Heart left ventricle (tissue), 16 donors: ENCODE measurements around the gene OVAAL. TPM values are rescaled to one million over a fixed set of nuclear protein-coding genes. Genes with fewer than 3 reads are reported as not detected.
A peak's percentile ranks its signal among the peaks of the same experiment; 100 is the strongest.

Experiments
- ATAC-seq, 4 donors: fragments of 200-7000 bp; cut with Tn5 transposase; one replicate each; pipeline ENCODE4 v1.9.1; 2020 to 2022; ENCODE audit warnings: moderate library complexity in 4 of 4, mild to moderate bottlenecking in 3 of 4, moderate number of reproducible peaks in 1 of 4
- DNase-seq, 5 donors: peaks; one replicate each; pipeline ENCODE4 v3.0.0-alpha.2; 2020
- H3K27ac ChIP-seq, 12 donors: fragments of 200-600 bp; sonication (generic) in 4 of 12; one replicate each; pipeline versions ENCODE4 v1.5.0 to v1.8.0; 2016 to 2022; ENCODE audit warnings: mild to moderate bottlenecking in 2 of 12
- H3K27me3 ChIP-seq, 9 donors: fragments of 200-600 bp; sonication (generic) in 2 of 9; one replicate each; pipeline versions ENCODE4 v1.5.1 to v1.8.0; 2016 to 2022; ENCODE audit warnings: mild to moderate bottlenecking in 3 of 9
- H3K36me3 ChIP-seq, 9 donors: fragments of 200-600 bp; sonication (generic) in 2 of 9; one replicate each; pipeline versions ENCODE4 v1.5.0 to v1.8.0; 2018 to 2022; ENCODE audit warnings: mild to moderate bottlenecking in 2 of 9
- H3K4me1 ChIP-seq, 12 donors: fragments of 200-600 bp; sonication (generic) in 4 of 12; one replicate each; pipeline versions ENCODE4 v1.5.0 to v1.8.0; 2016 to 2022; ENCODE audit warnings: mild to moderate bottlenecking in 3 of 12
- H3K4me3 ChIP-seq, 12 donors: fragments of 200-600 bp; sonication (generic) in 4 of 12; one replicate each; pipeline versions ENCODE4 v1.5.0 to v1.8.0; 2017 to 2022; ENCODE audit warnings: mild to moderate bottlenecking in 9 of 12, moderate library complexity in 4 of 12
- H3K9me3 ChIP-seq, 12 donors: fragments of 200-600 bp; sonication (generic) in 4 of 12; one replicate each; pipeline versions ENCODE4 v1.5.0 to v1.8.0; 2016 to 2022; ENCODE audit warnings: mild to moderate bottlenecking in 1 of 12
- POLR2A ChIP-seq, 2 donors: fragments of 450-650 bp; IDR thresholded peaks; one replicate each; pipeline ENCODE4 v1.6.1; 2017; ENCODE audit warnings: antibody characterized with exemption in 2 of 2, mild to moderate bottlenecking in 2 of 2, moderate library complexity in 2 of 2
- WGBS, 4 donors: extraction: QIAGEN DNeasy Blood & Tissue Kit in 2 of 4; methylation state at CpG; one replicate each; pipeline versions ENCODE4 v1.1.5 to v1.1.7; 2013 to 2018; 5-methylcytosine and 5-hydroxymethylcytosine counted together
- intact Hi-C, 10 donors: fragments of 100-400 bp; cut with DNase I; formaldehyde crosslinking; loops; one replicate each; pipeline versions ENCODE4 v1.11.1 to v1.14.2; 2022
- polyA plus RNA-seq, 2 donors: library from polyadenylated mRNA; stranded (reverse); fragments of 200-250 nt; gene quantifications; one replicate each; pipeline ENCODE4 v1.2.3, GENCODE V29; 2013
- total RNA-seq, 9 donors: library from RNA; depleted of rRNA in 2 of 9; stranded (reverse); fragments of >200 nt in 2 of 9; fragmentation: NEBNext Ultra II Directional in 3 of 9; extraction: Animal tissue kit (Norgen Biotek cat#: 25700) in 3 of 9; gene quantifications; one replicate each; pipeline versions ENCODE4 v1.1.0 to v1.2.4, GENCODE V29; 2016 to 2023
- TF ChIP-seq, protein P1 (sequence below), 12 donors: fragments of 200-600 bp; sonication (generic) in 4 of 12; IDR thresholded peaks; one replicate each; pipeline versions ENCODE4 v1.5.0 to v1.8.0; 2018 to 2022; ENCODE audit warnings: antibody characterized with exemption in 12 of 12, mild to moderate bottlenecking in 5 of 12
- donor health status: ischemic (EF 13 %, LVEDD 7.1; RV severe dilation, severe dysfunction).
- donor health status: healthy with polysubstance abuse.
- donor health status: DM: no; HTN: yes; CAD: no.
- donor health status: DM: no; HTN: no; CAD: no.
- donor health status: ischemic (EF 25% LVEDD 6.9; RV normal size, moderate dysfunction).
- donor health status: ischemic (EF 25% LVEDD 5.7; RV mildly dilated, moderate dysfunction).
- donor health status: healthy.
- donor health status: DM: yes; HTN: yes; CAD: no.
- donor health status: ischemic (EF 35%, LVEDD 5.7; RV mildly dilated, moderate dysfunction).
- donor health status: nonischemic (EF 11% LVEDD 7.7; RV severe dilation, severe dysfunction).
- donor health status: DM: yes; HTN: yes; CAD: no.
- donor health status: PGD.
- donor health status: ischemic (EF 29% LVEDD 5.4; RV normal size, mild dysfunction).
- donor health status: nonischemic (EF 23%, LVEDD 6.1; RV moderate dilation, normal function).

Gene OVAAL
- total and polyA plus RNA-seq, 11 donors: 1.5 to 13.9 (median 2.8) TPM

DNA sequence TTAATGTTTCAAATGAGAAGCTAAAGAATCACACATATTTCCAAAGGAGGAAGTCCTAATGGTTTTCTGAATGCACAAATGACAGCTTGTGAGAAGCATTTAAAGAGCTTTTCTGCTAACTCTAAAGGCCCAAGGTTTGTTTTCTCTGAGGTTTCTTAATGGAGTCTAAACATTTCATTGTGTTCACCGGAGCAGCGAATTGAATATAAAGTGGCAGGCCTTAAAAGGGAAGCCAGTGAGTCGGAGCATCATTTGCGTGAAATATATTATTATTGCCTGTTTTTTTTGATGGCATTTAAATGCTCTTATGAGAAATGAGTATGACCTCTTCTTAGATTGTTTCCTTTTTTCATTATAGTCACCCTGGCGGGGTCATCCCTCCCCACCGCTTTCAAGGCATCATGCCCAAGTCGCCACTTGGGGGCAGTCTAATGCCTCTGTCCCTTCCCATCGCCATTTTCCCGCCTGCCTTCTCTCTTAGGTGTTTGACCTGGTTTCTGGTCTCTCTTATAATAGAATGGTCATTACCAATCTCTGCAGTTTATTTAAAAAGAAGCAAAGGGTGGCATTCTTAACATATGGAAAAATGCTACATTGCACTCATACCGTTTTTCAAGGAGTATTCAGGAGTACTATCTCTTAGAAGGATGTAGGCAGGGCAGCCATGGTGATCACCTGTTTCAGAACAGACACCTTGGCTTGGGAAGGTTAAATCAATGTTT lies 25.3 kb upstream of the OVAAL start:
- Histone ChIP-seq H3K36me3 (no peaks in the 10 kb centered on the region), H3K27ac (peak overlapping the region in 7 of 12 donors; percentile 5 to 40 (median 17)), H3K4me1 (peaks cover 0 to 29% (median 6%) of the 10 kb centered on the region in 12 donors), H3K9me3 (no peaks in the 10 kb centered on the region), H3K4me3 (no peak overlapping the region), H3K27me3 (no peaks in the 10 kb centered on the region)
- 31 to 39% (median 34%) methylated on average over 10 of the region's 10 CpGs for WGBS, 4 donors
- intact Hi-C loops: loop anchor here in 9 of 10 donors (2.0 to 5.0 kb wide), 3 partner anchors 99 to 329 kb away; partner anchors contain the start of gene XPR1 (in 5 of the 9)
- TF ChIP-seq POLR2A (IDR thresholded peaks at IDR 0.05): no peak
- TF ChIP-seq, protein P1, sequence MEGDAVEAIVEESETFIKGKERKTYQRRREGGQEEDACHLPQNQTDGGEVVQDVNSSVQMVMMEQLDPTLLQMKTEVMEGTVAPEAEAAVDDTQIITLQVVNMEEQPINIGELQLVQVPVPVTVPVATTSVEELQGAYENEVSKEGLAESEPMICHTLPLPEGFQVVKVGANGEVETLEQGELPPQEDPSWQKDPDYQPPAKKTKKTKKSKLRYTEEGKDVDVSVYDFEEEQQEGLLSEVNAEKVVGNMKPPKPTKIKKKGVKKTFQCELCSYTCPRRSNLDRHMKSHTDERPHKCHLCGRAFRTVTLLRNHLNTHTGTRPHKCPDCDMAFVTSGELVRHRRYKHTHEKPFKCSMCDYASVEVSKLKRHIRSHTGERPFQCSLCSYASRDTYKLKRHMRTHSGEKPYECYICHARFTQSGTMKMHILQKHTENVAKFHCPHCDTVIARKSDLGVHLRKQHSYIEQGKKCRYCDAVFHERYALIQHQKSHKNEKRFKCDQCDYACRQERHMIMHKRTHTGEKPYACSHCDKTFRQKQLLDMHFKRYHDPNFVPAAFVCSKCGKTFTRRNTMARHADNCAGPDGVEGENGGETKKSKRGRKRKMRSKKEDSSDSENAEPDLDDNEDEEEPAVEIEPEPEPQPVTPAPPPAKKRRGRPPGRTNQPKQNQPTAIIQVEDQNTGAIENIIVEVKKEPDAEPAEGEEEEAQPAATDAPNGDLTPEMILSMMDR (IDR thresholded peaks at IDR 0.05): peak; percentile 78 to 93 (median 86)
- peak in 3 of 4 donors; percentile 73 to 84 (median 79) for ATAC-seq
- peak; percentile 61 to 79 (median 75) for DNase-seq

DNA sequence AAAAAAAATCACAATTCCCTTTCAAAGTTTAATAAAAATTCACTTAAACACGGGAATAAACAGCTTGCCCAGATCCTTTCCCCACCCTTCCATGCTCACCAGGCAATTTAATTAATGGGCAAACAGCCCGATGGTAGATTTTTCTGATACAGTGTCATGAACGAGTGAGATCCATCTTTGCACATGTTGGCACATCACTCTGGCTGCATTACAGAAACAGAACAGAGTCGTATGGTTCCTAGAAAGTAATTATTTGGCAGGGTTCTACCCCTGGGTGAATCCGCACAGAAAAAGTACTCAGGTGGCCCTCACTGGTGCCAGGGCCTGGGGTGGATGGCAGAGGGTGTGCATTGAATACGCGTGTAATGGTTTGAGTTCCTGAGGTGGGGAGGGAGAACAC lies 24.6 kb upstream of the OVAAL start:
- intact Hi-C loops: loop anchor here in 9 of 10 donors (5.0 kb wide), 2 partner anchors 98 to 328 kb away; partner anchors contain the start of gene XPR1 (in 4 of the 9)
- 58 to 64% (median 59%) methylated on average over 7 of the region's 7 CpGs for WGBS, 4 donors
- ATAC-seq: no peak

DNA sequence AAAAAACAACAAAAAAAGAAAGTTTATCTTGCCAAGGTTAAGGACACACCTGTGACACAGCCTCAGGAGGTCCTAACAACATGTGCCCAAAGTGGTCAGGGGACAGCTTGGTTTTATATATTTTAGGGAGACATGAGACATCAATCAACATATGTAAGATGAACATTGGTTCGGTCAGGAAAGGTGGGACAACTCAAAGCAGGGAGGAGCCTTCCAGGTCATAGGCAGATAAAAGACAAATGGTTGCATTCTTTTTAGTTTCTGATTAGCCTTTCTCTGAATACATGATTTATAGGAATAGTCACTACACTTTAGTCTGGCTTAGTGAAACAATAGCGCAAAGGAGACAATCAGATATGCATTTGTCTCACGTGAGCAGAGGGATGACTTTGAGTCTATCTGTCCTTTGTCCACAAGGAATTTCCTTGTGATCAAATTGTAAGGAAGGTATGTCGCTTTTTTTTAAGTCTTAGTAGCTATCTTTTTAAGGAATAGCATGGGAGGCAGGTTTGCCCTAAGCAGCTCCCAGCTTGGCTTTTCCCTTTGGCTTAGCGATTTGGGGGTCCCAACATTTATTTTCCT lies 23.3 kb upstream of the OVAAL start:
- H3K4me1 ChIP-seq: peaks cover 0 to 41% (median 11%) of the 10 kb centered on the region in 12 donors
- no peak for DNase-seq
- no peak overlapping the region for H3K27ac ChIP-seq
- H3K36me3 ChIP-seq: no peaks in the 10 kb centered on the region
- H3K4me3 ChIP-seq: no peak overlapping the region
- intact Hi-C loops: loop anchor here in 2 of 10 donors (5.0 kb wide), 2 partner anchors 97 to 327 kb away; partner anchors contain the start of gene XPR1 (in 2 of the 2)
- no peaks in the 10 kb centered on the region for H3K27me3 ChIP-seq
- H3K9me3 ChIP-seq: no peaks in the 10 kb centered on the region
- TF ChIP-seq, protein P1 (IDR thresholded peaks at IDR 0.05): no peak
- TF ChIP-seq POLR2A (IDR thresholded peaks at IDR 0.05): no peak
- ATAC-seq: no peak
- WGBS, 4 donors: 82 to 84% (median 83%) methylated on average over 5 of the region's 5 CpGs

More for the DNA sequence above, 24.6 kb upstream of the OVAAL start:
- no peak overlapping the region for H3K4me3 ChIP-seq
- TF ChIP-seq, protein P1 (IDR thresholded peaks at IDR 0.05): no peak
- no peak for TF ChIP-seq POLR2A (IDR thresholded peaks at IDR 0.05)
- no peaks in the 10 kb centered on the region for H3K9me3 ChIP-seq
- H3K27ac ChIP-seq: peak overlapping the region in 2 of 12 donors; percentile 32 to 48
- H3K27me3 ChIP-seq: no peaks in the 10 kb centered on the region
- DNase-seq: no peak
- H3K4me1 ChIP-seq: peaks cover 0 to 37% (median 7%) of the 10 kb centered on the region in 12 donors
- H3K36me3 ChIP-seq: no peaks in the 10 kb centered on the region

DNA sequence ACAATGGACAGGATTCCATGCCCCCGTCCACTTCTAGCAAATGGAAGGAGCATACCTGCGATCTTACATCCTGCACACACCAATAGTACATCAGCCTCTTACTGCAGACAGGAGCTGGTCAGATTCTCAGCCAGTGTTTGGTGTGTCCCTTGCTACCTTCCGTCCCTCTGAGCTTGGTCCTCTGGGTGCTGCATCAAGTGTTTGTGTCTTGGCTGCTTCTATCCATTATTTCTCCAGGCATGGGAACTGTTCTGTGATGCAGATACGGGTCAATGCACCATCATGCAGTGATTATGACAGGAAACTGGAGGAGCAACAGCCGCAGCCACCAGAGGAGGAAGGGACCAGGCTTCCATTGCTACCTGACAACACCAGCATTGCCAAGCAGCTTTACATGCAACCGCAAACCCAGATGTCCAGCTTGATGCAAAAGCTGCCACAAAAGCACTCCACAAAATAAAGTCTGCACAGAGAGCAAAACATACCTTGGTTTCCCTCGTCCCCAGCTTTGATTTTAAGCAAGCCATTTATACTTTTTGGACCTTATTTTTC lies 21.9 kb upstream of the OVAAL start:
- Histone ChIP-seq H3K36me3 (no peaks in the 10 kb centered on the region), H3K4me1 (peaks cover under 1 to 51% (median 21%) of the 10 kb centered on the region in 12 donors), H3K9me3 (no peaks in the 10 kb centered on the region), H3K27me3 (no peaks in the 10 kb centered on the region), H3K27ac (no peak overlapping the region), H3K4me3 (no peak overlapping the region)
- no peak for DNase-seq
- intact Hi-C loops: loop anchor here in 3 of 10 donors (2.0 to 5.0 kb wide), 3 partner anchors 95 to 325 kb away; partner anchors contain the start of gene XPR1 (in 3 of the 3)
- TF ChIP-seq, protein P1 (IDR thresholded peaks at IDR 0.05): no peak
- TF ChIP-seq POLR2A (IDR thresholded peaks at IDR 0.05): no peak
- 86 to 94% (median 88%) methylated on average over 7 of the region's 7 CpGs for WGBS, 4 donors
- no peak for ATAC-seq
